Neural progenitor cell (in vitro differentiated cells): Measurements from ENCODE around the gene LTN1.

Experiments
- EZH2phosphoT487 ChIP-seq: fragments of 200-600 bp; sonication (generic); IDR thresholded peaks from 2 replicates; pipeline ENCODE4 v1.6.1; 2017; ENCODE audit warnings: antibody characterized with exemption
- TF ChIP-seq, protein P1 (sequence below): fragments of 200-600 bp; sonication (generic); IDR thresholded peaks from 2 replicates; pipeline ENCODE4 v1.5.1; 2017; ENCODE audit warnings: antibody characterized with exemption, mild to moderate bottlenecking

DNA sequence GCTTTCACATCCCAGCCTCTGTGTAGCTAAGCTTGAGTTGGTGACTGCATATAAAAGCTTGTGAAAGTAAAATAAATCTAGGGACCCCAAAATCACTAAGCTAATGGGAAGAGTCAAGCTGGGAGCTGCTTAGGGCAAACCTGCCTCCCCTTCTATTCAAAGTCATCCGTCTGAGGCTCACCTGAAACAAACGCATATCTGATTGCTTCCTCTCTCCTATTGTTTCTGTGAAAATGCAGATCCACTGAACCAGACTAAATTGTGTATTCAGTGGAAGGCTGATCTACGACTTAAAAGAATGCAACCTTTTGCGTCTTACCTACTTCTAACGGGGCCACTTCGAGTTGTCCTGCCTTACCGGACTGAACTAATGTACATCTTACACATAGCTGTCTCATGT lies 70.3 kb downstream of the LTN1 start:
- TF ChIP-seq, protein P1, sequence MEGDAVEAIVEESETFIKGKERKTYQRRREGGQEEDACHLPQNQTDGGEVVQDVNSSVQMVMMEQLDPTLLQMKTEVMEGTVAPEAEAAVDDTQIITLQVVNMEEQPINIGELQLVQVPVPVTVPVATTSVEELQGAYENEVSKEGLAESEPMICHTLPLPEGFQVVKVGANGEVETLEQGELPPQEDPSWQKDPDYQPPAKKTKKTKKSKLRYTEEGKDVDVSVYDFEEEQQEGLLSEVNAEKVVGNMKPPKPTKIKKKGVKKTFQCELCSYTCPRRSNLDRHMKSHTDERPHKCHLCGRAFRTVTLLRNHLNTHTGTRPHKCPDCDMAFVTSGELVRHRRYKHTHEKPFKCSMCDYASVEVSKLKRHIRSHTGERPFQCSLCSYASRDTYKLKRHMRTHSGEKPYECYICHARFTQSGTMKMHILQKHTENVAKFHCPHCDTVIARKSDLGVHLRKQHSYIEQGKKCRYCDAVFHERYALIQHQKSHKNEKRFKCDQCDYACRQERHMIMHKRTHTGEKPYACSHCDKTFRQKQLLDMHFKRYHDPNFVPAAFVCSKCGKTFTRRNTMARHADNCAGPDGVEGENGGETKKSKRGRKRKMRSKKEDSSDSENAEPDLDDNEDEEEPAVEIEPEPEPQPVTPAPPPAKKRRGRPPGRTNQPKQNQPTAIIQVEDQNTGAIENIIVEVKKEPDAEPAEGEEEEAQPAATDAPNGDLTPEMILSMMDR: no peak
- TF ChIP-seq EZH2phosphoT487: no peak
